ENCODE data around the gene RAB11FIP4. TPM values are rescaled to one million over a fixed set of nuclear protein-coding genes. Genes with fewer than 3 reads are reported as not detected.

Gene RAB11FIP4
- total RNA-seq, 1 experiment from 2014 or later = 5.3 TPM

GRCh38 chr17:31510308-31511194 lies 119.1 kb downstream of the RAB11FIP4 start:
- no peaks in the 10 kb centered on the region for H3K36me3 ChIP-seq
- no peaks in the 10 kb centered on the region for H3K27me3 ChIP-seq
- DNase-seq = peak; percentile 85
- no peaks in the 10 kb centered on the region for H3K9me3 ChIP-seq
- no peak overlapping the region for H3K4me3 ChIP-seq

- Histone ChIP-seq H3K4me3 (no peak overlapping the region), H3K9me3 (no peaks in the 10 kb centered on the region), H3K36me3 (no peaks in the 10 kb centered on the region), H3K27me3 (no peaks in the 10 kb centered on the region)
- no peak for DNase-seq
Observed at GRCh38 chr17:31511195-31511578, 119.7 kb downstream of the RAB11FIP4 start.

GRCh38 chr17:31511580-31511979 lies 120.1 kb downstream of the RAB11FIP4 start:
- Histone ChIP-seq H3K4me3 (no peak overlapping the region), H3K36me3 (no peaks in the 10 kb centered on the region), H3K27me3 (no peaks in the 10 kb centered on the region), H3K9me3 (no peaks in the 10 kb centered on the region)
- no peak for DNase-seq

- Histone ChIP-seq H3K36me3 (no peaks in the 10 kb centered on the region), H3K4me3 (no peak overlapping the region), H3K9me3 (no peaks in the 10 kb centered on the region), H3K27me3 (no peaks in the 10 kb centered on the region)
- DNase-seq = no peak
Observed at GRCh38 chr17:31512104-31512740, 120.7 kb downstream of the RAB11FIP4 start.

GRCh38 chr17:31512796-31513195 lies 121.3 kb downstream of the RAB11FIP4 start:
- H3K4me3 ChIP-seq = no peak overlapping the region
- H3K27me3 ChIP-seq = no peaks in the 10 kb centered on the region
- H3K36me3 ChIP-seq = no peaks in the 10 kb centered on the region
- no peak for DNase-seq
- no peaks in the 10 kb centered on the region for H3K9me3 ChIP-seq

GRCh38 chr17:31513731-31514427 lies 122.4 kb downstream of the RAB11FIP4 start:
- Histone ChIP-seq H3K27me3 (no peaks in the 10 kb centered on the region), H3K9me3 (no peaks in the 10 kb centered on the region), H3K4me3 (no peak overlapping the region), H3K36me3 (no peaks in the 10 kb centered on the region)
- no peak for DNase-seq

GRCh38 chr17:31515267-31515666 lies 123.8 kb downstream of the RAB11FIP4 start:
- no peaks in the 10 kb centered on the region for H3K36me3 ChIP-seq
- H3K27me3 ChIP-seq = no peaks in the 10 kb centered on the region
- no peak overlapping the region for H3K4me3 ChIP-seq
- no peaks in the 10 kb centered on the region for H3K9me3 ChIP-seq
- DNase-seq = no peak

- peak; percentile 25 for DNase-seq
- Histone ChIP-seq H3K36me3 (no peaks in the 10 kb centered on the region), H3K9me3 (no peaks in the 10 kb centered on the region), H3K4me3 (no peak overlapping the region), H3K27me3 (no peaks in the 10 kb centered on the region)
Observed at GRCh38 chr17:31517524-31517923, 126.0 kb downstream of the RAB11FIP4 start.

GRCh38 chr17:31518478-31518877 lies 127.0 kb downstream of the RAB11FIP4 start:
- no peak for DNase-seq
- no peaks in the 10 kb centered on the region for H3K9me3 ChIP-seq

GRCh38 chr17:31521632-31522283 lies 130.3 kb downstream of the RAB11FIP4 start:
- H3K4me3 ChIP-seq = no peak overlapping the region
- DNase-seq = no peak
- H3K36me3 ChIP-seq = no peaks in the 10 kb centered on the region
- H3K27me3 ChIP-seq = no peaks in the 10 kb centered on the region
- no peaks in the 10 kb centered on the region for H3K9me3 ChIP-seq

More at GRCh38 chr17:31518478-31518877, 127.0 kb downstream of the RAB11FIP4 start:
- no peaks in the 10 kb centered on the region for H3K27me3 ChIP-seq
- no peaks in the 10 kb centered on the region for H3K36me3 ChIP-seq
- no peak overlapping the region for H3K4me3 ChIP-seq

- Histone ChIP-seq H3K36me3 (no peaks in the 10 kb centered on the region), H3K9me3 (no peaks in the 10 kb centered on the region), H3K4me3 (no peak overlapping the region), H3K27me3 (no peaks in the 10 kb centered on the region)
- no peak for DNase-seq
Observed at GRCh38 chr17:31522284-31522931, 130.9 kb downstream of the RAB11FIP4 start.

- no peaks in the 10 kb centered on the region for H3K9me3 ChIP-seq
- DNase-seq = no peak
- no peaks in the 10 kb centered on the region for H3K36me3 ChIP-seq
- no peaks in the 10 kb centered on the region for H3K27me3 ChIP-seq
- no peak overlapping the region for H3K4me3 ChIP-seq
Observed at GRCh38 chr17:31522987-31523495, 131.6 kb downstream of the RAB11FIP4 start.

GRCh38 chr17:31523862-31524730 lies 132.6 kb downstream of the RAB11FIP4 start:
- Histone ChIP-seq H3K36me3 (no peaks in the 10 kb centered on the region), H3K27me3 (no peaks in the 10 kb centered on the region), H3K9me3 (no peaks in the 10 kb centered on the region), H3K4me3 (no peak overlapping the region)
- no peak for DNase-seq

- no peak overlapping the region for H3K4me3 ChIP-seq
- peak; percentile 81 for DNase-seq
- H3K36me3 ChIP-seq = no peaks in the 10 kb centered on the region
- H3K9me3 ChIP-seq = no peaks in the 10 kb centered on the region
- H3K27me3 ChIP-seq = no peaks in the 10 kb centered on the region
Observed at GRCh38 chr17:31524926-31525800, 133.7 kb downstream of the RAB11FIP4 start.
